Mucosa of rectum (tissue), 2 donors: ENCODE data around the gene EXOC3L4.

Experiments used
- H3K27ac ChIP-seq, 2 donors: one replicate each; pipeline ENCODE4 v1.7.0; 2013; ENCODE audit warnings: inconsistent platforms in 2 of 2, low read depth in 2 of 2, low read length in 2 of 2
- H3K27me3 ChIP-seq, 2 donors: one replicate each; pipeline ENCODE4 v1.7.0; 2013; ENCODE audit warnings: low read length in 2 of 2; ENCODE audit not compliant: control insufficient read depth in 2 of 2, insufficient read depth in 2 of 2
- H3K36me3 ChIP-seq, 2 donors: one replicate each; pipeline ENCODE4 v1.7.0; 2013; ENCODE audit warnings: low read length in 2 of 2; ENCODE audit not compliant: control insufficient read depth in 2 of 2, insufficient read depth in 2 of 2
- H3K4me1 ChIP-seq, 2 donors: one replicate each; pipeline ENCODE4 v1.7.0; 2013; ENCODE audit warnings: low read length in 2 of 2, mild to moderate bottlenecking in 1 of 2; ENCODE audit not compliant: control insufficient read depth in 2 of 2, insufficient read depth in 2 of 2
- H3K4me3 ChIP-seq, 2 donors: one replicate each; pipeline ENCODE4 v1.7.0; 2013; ENCODE audit warnings: low read length in 2 of 2
- H3K9ac ChIP-seq, 2 donors: one replicate each; pipeline ENCODE4 v1.7.0; 2013; ENCODE audit warnings: low read length in 2 of 2, low read depth in 1 of 2, mild to moderate bottlenecking in 1 of 2
- H3K9me3 ChIP-seq, 2 donors: one replicate each; pipeline ENCODE4 v1.7.0; 2013; ENCODE audit warnings: low read length in 2 of 2; ENCODE audit not compliant: control insufficient read depth in 2 of 2
- donor health status: healthy.
- donor health status: Normal muscosa, but diverticular disease.

Gene EXOC3L4

DNA sequence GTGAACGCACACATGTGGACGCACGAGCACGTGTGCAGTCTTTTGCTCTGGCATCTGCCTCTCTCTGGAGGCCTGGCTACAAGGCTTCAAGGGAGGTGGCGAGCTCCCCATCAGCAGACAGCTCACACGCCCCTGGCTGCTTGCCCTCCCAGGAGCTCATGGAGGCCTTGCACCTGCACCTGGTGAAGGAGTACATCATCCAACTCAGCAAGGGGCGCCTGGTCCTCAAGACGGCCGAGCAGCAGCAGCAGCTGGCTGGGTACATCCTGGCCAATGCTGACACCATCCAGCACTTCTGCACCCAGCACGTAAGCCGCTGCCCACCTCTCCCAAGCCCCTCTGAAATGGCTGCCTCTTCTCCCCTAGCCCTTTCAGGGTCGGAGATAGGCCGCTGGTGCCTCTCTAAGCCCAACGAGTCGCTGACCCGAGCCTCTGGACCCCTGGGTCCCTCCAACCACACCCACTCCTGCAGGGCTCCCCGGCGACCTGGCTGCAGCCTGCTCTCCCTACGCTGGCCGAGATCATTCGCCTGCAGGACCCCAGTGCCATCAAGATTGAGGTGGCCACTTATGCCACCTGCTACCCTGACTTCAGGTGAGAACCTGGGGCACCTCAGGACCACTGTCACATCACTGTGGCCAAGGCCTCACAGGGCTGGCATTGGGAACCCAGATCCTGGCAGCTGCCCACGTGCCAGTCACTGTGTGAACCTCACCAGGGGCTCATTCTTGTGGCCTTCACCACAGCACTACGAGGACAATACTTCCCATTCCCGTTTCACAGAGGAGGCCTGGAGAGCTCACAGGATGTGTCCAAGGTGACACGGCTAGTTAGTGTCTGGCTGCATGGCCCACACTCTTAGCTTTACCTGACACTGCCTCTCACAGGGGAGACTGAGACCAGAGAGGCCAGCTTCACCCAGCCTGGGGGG lies 39.0 kb downstream of the EXOC3L4 start:
- Histone ChIP-seq H3K9ac (no peak overlapping the region), H3K4me3 (no peak overlapping the region), H3K9me3 (no peaks in the 10 kb centered on the region), H3K36me3 (peaks cover 11 to 18% of the 10 kb centered on the region in 2 donors), H3K27ac (no peak overlapping the region), H3K4me1 (no peaks in the 10 kb centered on the region), H3K27me3 (peaks cover 3% of the 10 kb centered on the region in 2 donors)

DNA sequence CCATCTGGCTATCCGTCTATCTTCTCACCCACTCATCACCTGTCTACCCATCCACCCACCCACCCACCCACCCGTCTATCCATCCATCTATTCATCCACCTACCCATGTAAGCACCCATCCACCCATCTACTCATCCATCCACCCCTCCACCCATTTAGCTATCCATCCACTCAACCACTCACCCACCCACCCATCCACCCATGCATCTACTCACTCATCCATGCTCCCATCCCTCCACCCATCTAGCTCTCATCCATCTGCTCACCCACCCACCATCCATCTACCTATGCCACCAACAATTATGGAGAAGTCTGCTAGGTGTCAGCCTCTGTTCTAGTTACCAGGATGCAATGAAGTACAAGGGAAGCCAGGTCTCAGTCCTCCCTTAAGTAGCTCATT lies 39.9 kb downstream of the EXOC3L4 start:
- Histone ChIP-seq H3K4me3 (no peak overlapping the region), H3K4me1 (no peaks in the 10 kb centered on the region), H3K27ac (no peak overlapping the region), H3K9me3 (no peaks in the 10 kb centered on the region), H3K27me3 (peaks cover 0 to 3% of the 10 kb centered on the region in 2 donors), H3K36me3 (peaks cover 11 to 18% of the 10 kb centered on the region in 2 donors), H3K9ac (no peak overlapping the region)

DNA sequence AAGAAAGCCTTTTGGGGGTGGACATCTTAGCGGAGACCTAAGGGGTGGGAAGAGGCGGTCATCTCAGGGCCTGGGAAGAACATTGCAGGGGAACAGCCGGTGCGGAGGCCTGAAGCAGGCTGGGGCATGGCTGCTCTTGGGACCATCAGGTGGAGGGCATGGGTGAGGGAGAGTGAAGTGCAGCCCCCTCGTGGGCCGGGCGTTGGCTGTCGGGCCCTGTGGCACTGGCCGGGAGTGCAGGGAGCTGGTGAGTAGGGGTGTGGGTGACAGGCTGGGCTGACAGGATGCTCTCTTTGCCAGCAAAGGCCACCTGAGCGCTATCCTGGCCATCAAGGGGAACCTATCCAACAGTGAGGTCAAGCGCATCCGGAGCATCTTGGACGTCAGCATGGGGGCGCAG lies 40.4 kb downstream of the EXOC3L4 start:
- no peak overlapping the region for H3K27ac ChIP-seq
- no peaks in the 10 kb centered on the region for H3K9me3 ChIP-seq
- H3K4me1 ChIP-seq, result no peaks in the 10 kb centered on the region
- no peak overlapping the region for H3K9ac ChIP-seq
- no peak overlapping the region for H3K4me3 ChIP-seq
- H3K27me3 ChIP-seq, result peaks cover 0 to 1% of the 10 kb centered on the region in 2 donors
- peaks cover 11 to 15% of the 10 kb centered on the region in 2 donors for H3K36me3 ChIP-seq

DNA sequence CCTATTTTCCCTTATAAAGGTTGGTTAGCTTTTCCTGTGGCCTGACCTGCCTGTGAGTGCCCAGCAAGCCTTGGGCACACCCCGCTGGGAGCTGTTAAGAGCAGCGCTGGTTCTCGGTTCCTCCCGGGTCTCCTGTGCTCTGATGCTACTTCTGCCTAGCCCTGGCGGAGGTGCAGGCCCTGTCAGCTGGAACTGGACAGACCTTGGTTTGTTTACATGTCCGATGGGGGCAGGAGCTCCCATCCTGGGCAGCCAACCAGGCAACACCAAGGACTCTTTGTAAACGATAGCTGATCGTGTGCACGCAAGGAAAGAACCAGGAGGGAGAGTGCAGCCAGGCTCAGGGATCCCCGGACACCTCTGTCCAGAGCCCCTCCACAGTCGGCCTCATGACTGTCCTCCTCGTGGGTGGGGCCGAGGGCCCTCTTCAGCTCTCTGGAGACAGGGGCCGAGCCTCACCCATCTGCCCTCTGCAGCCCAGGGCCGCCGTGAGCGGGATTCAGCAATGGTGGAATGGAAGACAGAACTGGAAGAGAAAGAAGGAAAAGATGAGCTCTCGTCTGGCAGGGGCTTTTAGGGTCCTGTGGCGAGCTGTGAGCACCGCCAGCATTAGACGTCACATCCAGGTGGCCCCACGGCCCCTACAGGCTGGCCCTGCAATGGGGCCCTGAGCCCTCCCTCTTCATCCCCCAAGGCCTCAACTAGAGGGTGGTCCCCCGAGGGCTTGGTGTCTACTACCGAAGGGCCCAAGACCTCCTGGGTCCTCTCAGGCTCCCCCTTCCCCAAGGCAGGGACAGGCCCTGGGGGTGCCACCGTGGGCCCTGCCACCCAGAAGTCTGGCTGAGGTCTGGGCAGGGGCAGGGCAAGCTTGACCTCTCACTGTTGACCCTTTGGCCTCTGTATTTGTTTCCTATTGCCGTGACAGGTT lies 41.1 kb downstream of the EXOC3L4 start:
- H3K36me3 ChIP-seq, result peaks cover 10 to 15% of the 10 kb centered on the region in 2 donors
- H3K9ac ChIP-seq, result no peak overlapping the region
- H3K27me3 ChIP-seq, result peaks cover 0 to 4% of the 10 kb centered on the region in 2 donors
- no peak overlapping the region for H3K4me3 ChIP-seq
- H3K4me1 ChIP-seq, result no peaks in the 10 kb centered on the region
- no peak overlapping the region for H3K27ac ChIP-seq
- no peaks in the 10 kb centered on the region for H3K9me3 ChIP-seq

DNA sequence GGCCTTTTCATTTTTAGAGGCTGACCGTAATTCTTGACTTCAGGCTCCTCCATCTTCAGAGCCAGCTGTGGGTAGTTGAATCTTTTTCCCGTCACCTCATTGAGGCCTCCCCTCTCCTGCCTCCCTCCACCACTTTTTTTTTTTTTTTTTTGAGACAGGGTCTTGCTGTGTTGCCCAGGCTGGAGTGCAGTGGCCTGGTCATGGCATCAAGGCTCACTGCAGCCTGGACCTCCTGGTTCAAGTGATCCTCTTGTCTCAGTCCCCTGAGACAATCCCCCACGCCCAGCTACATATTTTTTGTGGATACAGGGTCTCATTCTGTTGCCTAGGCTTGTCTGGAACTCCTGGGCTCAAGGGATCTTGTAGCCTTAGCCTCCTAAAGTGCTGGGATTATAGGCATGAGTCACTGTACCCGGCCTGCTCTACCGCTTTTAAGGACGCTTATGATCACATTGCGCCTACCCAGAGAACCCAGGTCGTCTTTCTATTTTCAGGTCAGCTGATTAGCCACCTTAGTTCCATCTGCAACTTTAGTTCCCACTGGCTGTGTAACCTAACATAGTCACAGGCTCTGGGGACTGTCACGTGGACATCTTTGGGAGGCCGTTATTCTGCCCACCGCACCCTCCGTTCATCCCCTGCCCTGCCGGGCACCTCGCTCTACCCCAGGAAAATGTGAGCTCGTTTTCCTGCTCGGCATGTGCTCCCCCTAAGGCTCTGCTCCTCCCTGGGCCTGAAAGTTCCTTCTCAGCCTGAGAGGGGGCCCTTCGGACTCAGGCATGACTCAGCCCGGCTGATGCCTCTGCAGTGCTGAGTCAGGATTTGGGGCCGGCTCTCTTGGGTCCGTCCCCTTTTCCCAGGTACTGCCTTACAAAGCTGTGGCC lies 42.1 kb downstream of the EXOC3L4 start:
- H3K27me3 ChIP-seq, result peaks cover 2 to 4% of the 10 kb centered on the region in 2 donors
- H3K4me1 ChIP-seq, result no peaks in the 10 kb centered on the region
- no peak overlapping the region for H3K4me3 ChIP-seq
- peaks cover 9 to 13% of the 10 kb centered on the region in 2 donors for H3K36me3 ChIP-seq
- no peak overlapping the region for H3K9ac ChIP-seq
- no peaks in the 10 kb centered on the region for H3K9me3 ChIP-seq
- no peak overlapping the region for H3K27ac ChIP-seq

DNA sequence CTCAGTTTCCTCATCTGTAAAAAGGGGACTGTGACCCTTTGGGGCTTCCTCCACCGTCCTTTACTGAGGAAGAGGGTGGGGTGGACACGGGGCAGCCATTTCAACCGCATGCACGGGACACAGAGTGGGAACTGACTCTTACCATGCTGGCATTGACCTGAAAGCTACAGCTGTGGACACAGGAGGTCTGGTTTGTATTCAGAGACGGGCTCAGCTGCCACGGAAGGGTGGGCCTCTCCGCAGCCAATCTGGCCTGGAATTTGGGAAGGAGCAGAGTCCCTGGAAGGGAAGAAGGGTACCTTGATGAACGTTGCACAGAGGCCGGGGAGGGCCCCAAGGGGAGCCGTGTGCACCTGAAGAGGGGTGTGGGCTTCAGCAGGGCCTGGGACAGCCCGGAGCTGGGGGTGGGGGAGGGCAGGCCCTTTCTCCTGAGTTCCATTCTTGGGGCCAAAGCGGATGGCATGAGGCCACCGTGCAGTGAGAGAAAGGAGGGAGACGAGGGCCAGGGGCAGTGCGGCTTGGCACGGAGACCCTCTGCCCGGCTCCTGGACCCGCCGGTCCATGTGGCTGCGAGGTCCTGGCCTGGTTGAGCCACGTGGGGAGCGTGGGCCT lies 43.3 kb downstream of the EXOC3L4 start:
- H3K9ac ChIP-seq, result no peak overlapping the region
- H3K27ac ChIP-seq, result no peak overlapping the region
- peaks cover 6 to 12% of the 10 kb centered on the region in 2 donors for H3K36me3 ChIP-seq
- no peak overlapping the region for H3K4me3 ChIP-seq
- peaks cover 4 to 7% of the 10 kb centered on the region in 2 donors for H3K27me3 ChIP-seq
- H3K4me1 ChIP-seq, result no peaks in the 10 kb centered on the region
- H3K9me3 ChIP-seq, result no peaks in the 10 kb centered on the region

DNA sequence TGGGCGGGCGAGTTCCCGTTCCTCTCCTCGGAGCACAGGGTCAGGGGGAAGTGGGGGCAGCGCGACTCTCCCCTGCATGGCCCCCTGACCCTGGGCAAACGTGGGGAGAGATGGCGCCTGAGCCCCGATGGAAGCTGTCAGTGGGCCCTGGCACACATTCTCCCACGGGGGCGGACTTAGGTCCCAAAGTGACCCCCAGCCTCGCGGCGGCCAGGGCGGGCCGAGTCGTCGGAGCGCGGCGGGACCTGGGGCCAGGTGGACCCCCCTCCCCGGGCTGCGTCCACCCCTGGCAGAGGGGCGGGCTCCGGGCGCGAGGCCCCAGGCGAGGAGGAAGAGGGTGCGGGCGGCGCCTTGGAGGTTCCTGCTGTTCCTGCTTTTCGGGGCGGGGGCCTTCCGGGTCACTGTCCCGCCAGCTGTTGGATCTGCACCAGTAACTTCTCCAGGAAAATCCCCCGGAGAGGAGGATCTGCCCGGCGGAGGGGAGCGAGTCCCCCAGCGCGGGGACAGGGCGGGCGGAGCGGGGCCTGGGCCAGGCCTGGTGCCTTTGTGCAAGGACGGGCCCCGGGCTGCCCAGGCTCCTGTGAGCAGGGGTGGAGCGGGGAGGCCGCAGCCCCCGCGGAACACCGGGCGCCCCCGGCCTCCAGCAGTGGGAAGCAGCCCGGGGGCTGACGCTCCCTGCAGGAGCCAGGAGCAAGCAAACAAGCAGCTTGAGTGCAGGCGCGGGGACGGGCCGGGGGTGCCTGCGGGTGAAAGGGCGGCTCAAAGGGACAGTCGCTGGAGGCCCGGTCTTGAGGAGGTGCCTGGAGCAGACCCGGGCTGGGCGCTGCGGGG lies 44.0 kb downstream of the EXOC3L4 start:
- Histone ChIP-seq H3K9me3 (no peaks in the 10 kb centered on the region), H3K4me3 (no peak overlapping the region), H3K9ac (no peak overlapping the region), H3K27me3 (peaks cover 5 to 11% of the 10 kb centered on the region in 2 donors), H3K4me1 (no peaks in the 10 kb centered on the region), H3K36me3 (peaks cover 0 to 5% of the 10 kb centered on the region in 2 donors), H3K27ac (no peak overlapping the region)

DNA sequence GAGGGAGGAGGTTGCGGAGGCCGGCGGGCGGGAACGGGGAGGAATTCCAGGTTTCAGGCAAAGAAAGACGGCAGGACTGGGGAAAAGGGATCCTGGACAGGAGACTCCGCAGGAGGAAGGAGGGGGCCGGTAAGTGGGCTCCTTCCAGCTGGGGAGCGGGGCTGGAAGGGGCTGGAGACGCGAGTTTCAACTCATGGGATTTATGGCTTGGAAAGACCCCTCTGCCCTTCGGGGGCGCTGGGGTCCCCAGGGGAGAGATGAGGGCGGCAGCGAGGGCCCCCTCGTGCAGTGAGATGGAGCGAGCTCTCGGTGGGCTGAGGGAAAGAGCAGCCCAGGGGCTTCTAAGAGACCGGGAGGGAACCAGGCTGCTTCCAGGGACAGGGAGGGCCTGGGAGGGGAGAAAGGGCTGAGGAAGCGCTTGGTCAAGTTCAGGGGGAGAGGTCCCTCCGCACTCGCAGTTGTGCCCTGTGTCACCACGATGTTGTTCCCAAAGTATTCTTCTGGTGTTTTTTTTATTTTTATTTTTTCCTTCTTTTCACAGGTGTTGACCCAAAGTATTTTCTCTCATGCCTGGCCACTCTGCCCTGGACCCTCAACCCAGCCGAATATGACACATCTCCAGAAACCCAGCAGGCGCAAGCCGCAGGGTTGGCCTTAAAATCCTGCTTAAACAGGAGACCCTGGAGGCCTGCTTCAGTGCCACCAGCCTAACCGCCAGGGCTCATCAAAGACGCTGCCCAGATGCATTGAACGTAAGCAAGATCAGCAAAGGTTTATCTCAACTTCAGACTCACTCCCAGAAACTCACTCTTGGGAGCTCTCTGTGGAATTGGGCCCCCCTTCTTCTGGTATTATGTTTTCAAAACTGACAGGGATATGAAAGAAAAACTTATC lies 44.9 kb downstream of the EXOC3L4 start:
- peaks cover 0 to 2% of the 10 kb centered on the region in 2 donors for H3K36me3 ChIP-seq
- no peak overlapping the region for H3K27ac ChIP-seq
- H3K4me1 ChIP-seq, result no peaks in the 10 kb centered on the region
- no peaks in the 10 kb centered on the region for H3K9me3 ChIP-seq
- no peak overlapping the region for H3K4me3 ChIP-seq
- peaks cover 6 to 11% of the 10 kb centered on the region in 2 donors for H3K27me3 ChIP-seq
- no peak overlapping the region for H3K9ac ChIP-seq
